Left cardiac atrium (tissue), 4 donors: ENCODE results near the gene NLRC3. TPM values are rescaled to one million over a fixed set of nuclear protein-coding genes. Genes with fewer than 3 reads are reported as not detected.
"Not testable (repeated sequence)": the region's sequence is repeated elsewhere in the genome, so short reads cannot be mapped to it uniquely, and the experiment has no call there.

ENCODE experiments used
- ATAC-seq, 2 donors: fragments of 200-7000 bp; cut with Tn5 transposase; one replicate each; pipeline ENCODE4 v1.9.1; 2020; ENCODE audit warnings: mild to moderate bottlenecking in 2 of 2, moderate library complexity in 2 of 2
- DNase-seq: peaks from one replicate; pipeline ENCODE4 v3.0.0-alpha.2; 2020
- intact Hi-C, 2 donors: fragments of 100-400 bp; cut with DNase I; formaldehyde crosslinking; loops; one replicate each; pipeline versions ENCODE4 v1.14.1 to v1.15.1; 2022 to 2023
- total RNA-seq, 2 donors: library from RNA; stranded (reverse); fragmentation: NEBNext Ultra II Directional; extraction: Animal tissue kit (Norgen Biotek cat#: 25700); gene quantifications; one replicate each; pipeline ENCODE4 v1.2.1, GENCODE V29; 2021
- donor health status: DM: no; HTN: yes; CAD: no.
- donor health status: DM: no; HTN: yes; CAD: no; lungs with severe emphysema.
- donor health status: DM: yes; HTN: yes; CAD: no.
- donor health status: Dilated cardiomyopathy.

NLRC3 gene
- total RNA-seq, 2 donors from 2014 or later = 0.81 to 1.0 TPM

- DNase-seq (no peak), ATAC-seq (no peak)
- intact Hi-C loops = no loop called here
Measured at GRCh38 chr16:3529175-3529574, 48.0 kb downstream of the NLRC3 start.

- no peak for DNase-seq
- intact Hi-C loops = no loop called here
- ATAC-seq = no peak
Measured at GRCh38 chr16:3528406-3528805, 48.8 kb downstream of the NLRC3 start.

- ATAC-seq, intact Hi-C loops: not testable (repeated sequence)
- peak; percentile 82 for DNase-seq
Measured at GRCh38 chr16:3527216-3527829, 49.9 kb downstream of the NLRC3 start.

- DNase-seq (no peak), ATAC-seq (no peak)
- intact Hi-C loops = no loop called here
Measured at GRCh38 chr16:3525951-3526350, 51.3 kb downstream of the NLRC3 start.

- DNase-seq (no peak), ATAC-seq (no peak)
- intact Hi-C loops = no loop called here
Measured at GRCh38 chr16:3523281-3523680, 53.9 kb downstream of the NLRC3 start.

- ATAC-seq (peak in 1 of 2 donors; percentile 25), DNase-seq (no peak)
- intact Hi-C loops = no loop called here
Measured at GRCh38 chr16:3520841-3521240, 56.4 kb downstream of the NLRC3 start.

- ATAC-seq = no peak
- DNase-seq = no peak
- intact Hi-C loops = no loop called here
Measured at GRCh38 chr16:3520413-3520812, 56.8 kb downstream of the NLRC3 start.

GRCh38 chr16:3519581-3519980 is 57.6 kb downstream of the NLRC3 start:
- DNase-seq (no peak), ATAC-seq (no peak)
- intact Hi-C loops = no loop called here

GRCh38 chr16:3518986-3519348 is 58.2 kb downstream of the NLRC3 start:
- intact Hi-C loops = no loop called here
- DNase-seq (no peak), ATAC-seq (no peak)

- ATAC-seq (no peak), DNase-seq (no peak)
- intact Hi-C loops = no loop called here
Measured at GRCh38 chr16:3518292-3518985, 58.8 kb downstream of the NLRC3 start.

- intact Hi-C loops = no loop called here
- DNase-seq (no peak), ATAC-seq (no peak)
Measured at GRCh38 chr16:3515897-3516296, 61.3 kb downstream of the NLRC3 start.

- DNase-seq (no peak), ATAC-seq (no peak)
- intact Hi-C loops = no loop called here
Measured at GRCh38 chr16:3514621-3515020, 62.6 kb downstream of the NLRC3 start.

- intact Hi-C loops = no loop called here
- ATAC-seq (no peak), DNase-seq (no peak)
Measured at GRCh38 chr16:3513892-3514583, 63.2 kb downstream of the NLRC3 start.

GRCh38 chr16:3511286-3512180 is 65.7 kb downstream of the NLRC3 start:
- no peak for ATAC-seq
- intact Hi-C loops = no loop called here
- DNase-seq = no peak

- intact Hi-C loops = no loop called here
- ATAC-seq (no peak), DNase-seq (no peak)
Measured at GRCh38 chr16:3510416-3510815, 66.8 kb downstream of the NLRC3 start.

GRCh38 chr16:3509470-3509928 is 67.7 kb downstream of the NLRC3 start:
- intact Hi-C loops = no loop called here
- no peak for ATAC-seq
- peak; percentile 52 for DNase-seq

GRCh38 chr16:3508736-3509135 is 68.5 kb downstream of the NLRC3 start:
- ATAC-seq = no peak
- no peak for DNase-seq
- intact Hi-C loops = no loop called here

GRCh38 chr16:3503523-3503922 is 73.7 kb downstream of the NLRC3 start:
- ATAC-seq (no peak), DNase-seq (no peak)
- intact Hi-C loops = no loop called here

- DNase-seq (no peak), ATAC-seq (no peak)
- intact Hi-C loops = no loop called here
Measured at GRCh38 chr16:3501783-3502400, 75.3 kb downstream of the NLRC3 start.
